ENCODE data around the gene AMMECR1L.
"Not testable (repeated sequence)": the region's sequence is repeated elsewhere in the genome, so short reads cannot be mapped to it uniquely, and the experiment has no call there.

The AMMECR1L gene

DNA sequence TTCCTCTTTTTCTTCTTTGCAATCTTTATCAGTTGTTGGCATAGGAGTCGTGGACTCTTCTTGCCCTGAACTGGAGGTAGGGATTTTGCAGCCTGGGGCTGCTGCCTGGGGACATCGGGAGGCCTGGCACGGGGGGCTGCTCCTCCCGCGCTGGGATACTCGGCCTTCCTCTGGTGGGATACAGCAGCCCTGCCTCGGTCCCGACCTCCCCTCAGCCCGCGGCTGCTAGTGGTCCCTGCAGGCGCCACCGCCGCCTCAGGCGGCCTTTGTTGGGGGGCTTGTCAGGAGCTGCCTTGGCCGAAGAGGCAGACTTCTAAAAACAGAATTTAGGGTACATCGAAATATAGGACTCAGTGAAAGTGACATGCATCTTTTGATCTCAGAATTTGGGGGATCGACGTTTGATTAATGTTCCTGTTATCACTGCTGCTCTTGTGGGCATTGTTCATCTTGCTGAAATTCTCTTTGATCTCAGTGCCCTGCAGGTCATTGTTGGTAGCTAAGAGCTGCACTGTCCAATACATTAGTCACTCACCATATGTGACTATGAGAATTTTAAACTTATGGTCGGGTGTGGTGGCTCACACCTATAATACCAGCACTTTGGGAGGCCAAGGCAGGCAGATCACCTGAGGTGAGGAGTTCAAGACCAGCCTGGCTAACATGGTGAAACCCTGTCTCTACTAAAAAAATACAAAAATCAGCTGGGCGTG, 44.1 kb downstream of the AMMECR1L start:
- H3K36me3 ChIP-seq = peaks cover 19% of the 10 kb centered on the region
- no peaks in the 10 kb centered on the region for H3K9me3 ChIP-seq (ENCODE audit: severe bottlenecking)
- no peak for DNase-seq
- H3K4me3 ChIP-seq (ENCODE audit: low read depth, low read length) = no peak overlapping the region
- no peaks in the 10 kb centered on the region for H3K27me3 ChIP-seq (ENCODE audit: insufficient read depth, low read depth, severe bottlenecking)
- H3K27ac ChIP-seq = no peak overlapping the region
- TF ChIP-seq CTCF (IDR thresholded peaks at IDR 0.05; ENCODE audit: low read depth, low read length) = no peak

DNA sequence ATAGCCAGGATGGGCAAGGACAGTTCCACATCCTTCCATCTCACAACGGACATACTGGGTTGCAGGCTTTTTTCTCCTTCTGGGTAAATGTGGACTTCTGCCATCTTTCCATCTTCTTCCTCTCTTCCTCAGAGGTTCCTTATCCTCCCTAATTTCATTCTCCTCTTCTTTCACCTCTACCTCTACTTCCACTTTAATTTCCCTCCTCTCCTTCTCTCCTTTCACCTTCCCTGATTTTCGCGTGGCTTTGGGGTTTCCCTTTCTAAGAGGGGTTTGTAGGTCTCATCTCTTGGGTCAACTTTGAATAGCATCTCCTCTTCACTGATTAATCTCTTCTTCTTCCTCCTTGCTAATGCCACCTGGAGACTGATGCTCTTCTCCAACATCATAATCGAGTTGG, 44.9 kb downstream of the AMMECR1L start:
- no peak for DNase-seq
- Histone ChIP-seq H3K36me3 (peaks cover 11% of the 10 kb centered on the region), H3K27me3 (ENCODE audit: insufficient read depth, low read depth, severe bottlenecking) (no peaks in the 10 kb centered on the region), H3K9me3 (ENCODE audit: severe bottlenecking) (no peaks in the 10 kb centered on the region), H3K4me3 (ENCODE audit: low read depth, low read length) (no peak overlapping the region), H3K27ac (no peak overlapping the region)
- no peak for TF ChIP-seq CTCF (IDR thresholded peaks at IDR 0.05; ENCODE audit: low read depth, low read length)

GRCh38 chr2:127834951-127835350, 50.8 kb downstream of the AMMECR1L start:
- DNase-seq = no peak
- Histone ChIP-seq H3K36me3 (no peaks in the 10 kb centered on the region), H3K4me3 (ENCODE audit: low read depth, low read length) (no peak overlapping the region), H3K9me3 (ENCODE audit: severe bottlenecking) (no peaks in the 10 kb centered on the region), H3K27me3 (ENCODE audit: insufficient read depth, low read depth, severe bottlenecking) (no peaks in the 10 kb centered on the region), H3K27ac (no peak overlapping the region)
- TF ChIP-seq CTCF (IDR thresholded peaks at IDR 0.05; ENCODE audit: low read depth, low read length) = no peak

GRCh38 chr2:127829845-127830246, 55.9 kb downstream of the AMMECR1L start:
- H3K27me3 ChIP-seq (ENCODE audit: insufficient read depth, low read depth, severe bottlenecking) = no peaks in the 10 kb centered on the region
- H3K9me3 ChIP-seq (ENCODE audit: severe bottlenecking) = peaks cover 7% of the 10 kb centered on the region
- H3K36me3 ChIP-seq = no peaks in the 10 kb centered on the region
- no peak for TF ChIP-seq CTCF (IDR thresholded peaks at IDR 0.05; ENCODE audit: low read depth, low read length)
- DNase-seq = no peak
- no peak overlapping the region for H3K27ac ChIP-seq
- no peak overlapping the region for H3K4me3 ChIP-seq (ENCODE audit: low read depth, low read length)

GRCh38 chr2:127826708-127827107, 59.0 kb downstream of the AMMECR1L start:
- not testable (repeated sequence) for H3K9me3 ChIP-seq (ENCODE audit: severe bottlenecking); H3K27ac ChIP-seq; DNase-seq; H3K36me3 ChIP-seq; H3K4me3 ChIP-seq (ENCODE audit: low read depth, low read length); H3K27me3 ChIP-seq (ENCODE audit: insufficient read depth, low read depth, severe bottlenecking)

GRCh38 chr2:127826047-127826446, 59.7 kb downstream of the AMMECR1L start:
- H3K4me3 ChIP-seq (ENCODE audit: low read depth, low read length) = no peak overlapping the region
- no peaks in the 10 kb centered on the region for H3K36me3 ChIP-seq
- no peaks in the 10 kb centered on the region for H3K27me3 ChIP-seq (ENCODE audit: insufficient read depth, low read depth, severe bottlenecking)
- no peak for TF ChIP-seq CTCF (IDR thresholded peaks at IDR 0.05; ENCODE audit: low read depth, low read length)
- peaks cover 8% of the 10 kb centered on the region for H3K9me3 ChIP-seq (ENCODE audit: severe bottlenecking)
- H3K27ac ChIP-seq = no peak overlapping the region
- DNase-seq = no peak

Measured in WERI-Rb-1 (cell line).